ENCODE data around the gene YTHDF1.

The YTHDF1 gene

DNA sequence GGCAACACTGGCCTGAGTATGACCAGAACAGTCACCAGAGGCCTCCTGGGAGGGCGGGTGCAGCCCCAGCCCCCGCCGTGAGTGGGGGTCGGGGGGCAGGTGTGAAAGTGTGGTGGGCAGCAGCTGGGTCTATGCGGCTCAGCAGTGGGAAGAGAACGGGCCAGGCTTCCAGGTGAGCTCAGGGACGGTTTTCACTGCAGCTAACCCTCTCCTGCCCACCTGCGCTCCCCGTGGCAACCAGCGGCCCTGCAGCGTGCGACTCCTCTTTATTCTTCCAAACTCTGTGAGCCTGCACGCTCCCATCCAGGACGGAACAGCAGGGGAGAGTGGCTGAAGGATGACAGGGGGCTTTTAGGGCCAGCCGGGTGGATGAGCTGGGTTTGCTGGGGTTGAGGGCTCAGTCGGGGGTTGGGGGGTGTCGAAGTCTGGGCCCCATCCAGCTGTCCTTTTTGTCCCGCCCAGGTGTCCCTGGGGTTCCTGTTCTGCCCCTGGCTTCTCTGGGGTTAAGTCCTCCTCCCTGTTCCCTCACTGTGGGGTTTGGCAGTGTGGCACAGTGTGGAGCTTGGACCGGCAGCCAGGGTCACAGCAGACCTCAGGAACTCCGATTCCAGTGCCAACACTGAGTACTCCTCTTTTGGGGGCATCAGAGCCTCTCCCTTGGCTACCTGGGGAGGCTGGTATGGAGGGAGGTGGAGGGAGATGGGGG, 18.9 kb upstream of the YTHDF1 start:
- no peak overlapping the region for H3K27ac ChIP-seq (ENCODE audit: low read length)
- peaks cover 6% of the 10 kb centered on the region for H3K27me3 ChIP-seq (ENCODE audit: low read depth, low read length)
- H3K9me3 ChIP-seq (ENCODE audit: control insufficient read depth in 1 of 2, low read length in 2 of 2) = no peaks in the 10 kb centered on the region
- H3K36me3 ChIP-seq (ENCODE audit: control insufficient read depth in 1 of 2, insufficient read depth in 2 of 2, low read length in 2 of 2) = no peaks in the 10 kb centered on the region
- no peak overlapping the region for H3K4me3 ChIP-seq (ENCODE audit: low read depth in 1 of 2, low read length in 2 of 2)
- no peaks in the 10 kb centered on the region for H3K4me1 ChIP-seq (ENCODE audit: control insufficient read depth in 1 of 2, insufficient read depth in 2 of 2, low read length in 2 of 2)

DNA sequence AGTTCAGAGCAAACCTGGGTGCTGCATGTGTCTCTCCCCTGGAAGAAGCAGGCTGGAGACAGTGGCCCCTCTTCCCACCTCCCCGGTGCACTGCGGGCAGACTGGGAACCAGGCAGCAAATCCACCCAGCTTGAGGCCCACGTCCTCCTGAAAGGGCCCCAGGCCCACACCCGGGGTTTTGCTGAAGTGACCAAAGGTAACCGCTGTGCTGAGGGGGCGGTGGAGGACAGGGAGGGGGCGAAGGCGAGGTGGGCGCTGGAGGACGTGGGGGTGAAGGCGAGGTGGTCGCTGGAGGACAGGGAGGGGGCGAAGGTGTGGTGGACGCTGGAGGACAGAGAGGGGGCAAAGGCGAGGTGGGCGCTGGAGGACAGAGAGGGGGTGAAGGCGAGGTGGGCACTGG, 18.0 kb upstream of the YTHDF1 start:
- H3K27me3 ChIP-seq (ENCODE audit: low read depth, low read length) = peaks cover 6% of the 10 kb centered on the region
- no peaks in the 10 kb centered on the region for H3K4me1 ChIP-seq (ENCODE audit: control insufficient read depth in 1 of 2, insufficient read depth in 2 of 2, low read length in 2 of 2)

DNA sequence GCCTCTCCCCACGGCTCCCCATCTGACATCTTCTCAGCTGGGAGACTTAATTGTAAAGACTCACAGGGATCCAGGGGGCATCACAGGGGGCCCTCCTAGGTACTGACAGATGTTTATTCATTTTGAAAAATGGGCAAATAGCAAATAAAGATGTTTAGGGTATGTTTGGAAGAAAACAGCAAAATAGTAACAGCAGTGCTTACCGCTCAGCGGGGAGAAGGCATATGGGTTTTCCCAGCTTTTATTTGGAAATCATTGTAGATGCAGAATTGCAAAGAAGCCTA, 17.1 kb upstream of the YTHDF1 start:
- Histone ChIP-seq H3K9me3 (ENCODE audit: control insufficient read depth in 1 of 2, low read length in 2 of 2) (no peaks in the 10 kb centered on the region), H3K27me3 (ENCODE audit: low read depth, low read length) (peaks cover 6% of the 10 kb centered on the region), H3K4me3 (ENCODE audit: low read depth in 1 of 2, low read length in 2 of 2) (no peak overlapping the region), H3K27ac (ENCODE audit: low read length) (no peak overlapping the region), H3K4me1 (ENCODE audit: control insufficient read depth in 1 of 2, insufficient read depth in 2 of 2, low read length in 2 of 2) (no peaks in the 10 kb centered on the region), H3K36me3 (ENCODE audit: control insufficient read depth in 1 of 2, insufficient read depth in 2 of 2, low read length in 2 of 2) (no peaks in the 10 kb centered on the region)

More for the DNA sequence above, 18.0 kb upstream of the YTHDF1 start:
- Histone ChIP-seq H3K36me3 (ENCODE audit: control insufficient read depth in 1 of 2, insufficient read depth in 2 of 2, low read length in 2 of 2) (no peaks in the 10 kb centered on the region), H3K9me3 (ENCODE audit: control insufficient read depth in 1 of 2, low read length in 2 of 2) (no peaks in the 10 kb centered on the region), H3K4me3 (ENCODE audit: low read depth in 1 of 2, low read length in 2 of 2) (no peak overlapping the region), H3K27ac (ENCODE audit: low read length) (no peak overlapping the region)

DNA sequence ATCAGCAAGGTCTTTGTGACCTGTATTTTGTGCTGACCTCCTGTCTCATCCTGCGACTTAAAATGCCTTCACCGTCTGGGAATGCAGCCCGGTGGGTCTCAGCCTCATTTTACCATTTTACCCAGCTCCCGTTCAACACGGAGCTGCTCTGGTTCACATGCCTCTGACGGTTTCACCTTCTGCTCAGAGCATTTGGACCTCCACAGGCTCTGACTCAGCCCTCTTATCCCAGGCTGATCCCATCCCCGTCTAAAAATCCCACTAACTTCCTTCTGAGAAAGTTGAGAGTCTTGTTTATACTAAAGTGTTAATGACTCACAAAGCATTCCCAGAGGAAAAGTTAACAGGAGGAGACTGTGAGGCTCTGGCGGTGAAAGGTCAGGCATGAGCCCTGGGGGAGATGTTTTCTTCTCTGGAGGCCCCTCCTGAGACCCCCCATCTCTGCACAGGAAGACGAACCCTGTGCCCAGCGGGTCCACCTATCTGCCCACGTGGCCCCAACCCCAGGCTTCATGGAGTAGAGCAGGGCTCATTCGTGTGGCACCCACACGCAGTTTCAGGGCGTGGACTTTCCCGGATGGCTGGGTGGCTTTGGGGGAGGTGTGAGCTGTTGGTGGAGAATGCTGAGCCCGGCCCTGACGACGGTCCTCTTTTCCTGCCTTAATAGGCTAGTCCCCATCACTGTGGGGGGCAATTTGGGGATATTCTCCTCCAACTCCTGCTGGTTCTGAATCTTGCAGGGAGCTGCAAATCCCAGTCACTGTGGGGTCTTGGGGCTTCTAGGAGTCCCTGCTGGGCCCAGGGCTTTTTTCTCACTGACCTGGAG, 16.5 kb upstream of the YTHDF1 start:
- Histone ChIP-seq H3K27ac (ENCODE audit: low read length) (no peak overlapping the region), H3K4me1 (ENCODE audit: control insufficient read depth in 1 of 2, insufficient read depth in 2 of 2, low read length in 2 of 2) (no peaks in the 10 kb centered on the region), H3K27me3 (ENCODE audit: low read depth, low read length) (peaks cover 6% of the 10 kb centered on the region), H3K4me3 (ENCODE audit: low read depth in 1 of 2, low read length in 2 of 2) (no peak overlapping the region), H3K36me3 (ENCODE audit: control insufficient read depth in 1 of 2, insufficient read depth in 2 of 2, low read length in 2 of 2) (no peaks in the 10 kb centered on the region), H3K9me3 (ENCODE audit: control insufficient read depth in 1 of 2, low read length in 2 of 2) (no peaks in the 10 kb centered on the region)

DNA sequence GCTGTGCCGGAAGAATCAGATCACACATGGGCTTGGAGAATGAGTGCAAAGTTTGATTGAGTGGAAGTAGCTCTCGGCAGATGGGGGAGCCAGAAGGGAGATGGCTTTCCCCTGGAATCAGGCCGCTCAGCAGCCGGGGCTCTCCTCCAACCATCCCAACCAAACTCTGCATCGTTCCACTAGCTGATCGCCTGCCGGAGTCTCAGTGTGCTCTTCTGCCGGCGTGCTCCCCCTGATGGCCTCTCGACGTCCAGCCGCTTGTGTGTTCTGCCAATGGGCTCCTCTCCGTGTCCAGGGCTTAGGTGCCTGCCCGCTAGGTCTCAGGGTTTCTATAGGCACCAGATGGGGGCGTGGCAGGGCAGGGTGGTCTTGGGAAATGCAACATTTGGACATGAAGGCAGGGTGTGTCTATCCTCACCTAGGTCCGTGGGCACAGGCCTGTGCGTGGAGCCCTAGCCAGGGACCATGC, 14.9 kb upstream of the YTHDF1 start:
- Histone ChIP-seq H3K27me3 (ENCODE audit: low read depth, low read length) (peaks cover 6% of the 10 kb centered on the region), H3K36me3 (ENCODE audit: control insufficient read depth in 1 of 2, insufficient read depth in 2 of 2, low read length in 2 of 2) (no peaks in the 10 kb centered on the region), H3K9me3 (ENCODE audit: control insufficient read depth in 1 of 2, low read length in 2 of 2) (no peaks in the 10 kb centered on the region), H3K4me1 (ENCODE audit: control insufficient read depth in 1 of 2, insufficient read depth in 2 of 2, low read length in 2 of 2) (no peaks in the 10 kb centered on the region), H3K4me3 (ENCODE audit: low read depth in 1 of 2, low read length in 2 of 2) (no peak overlapping the region), H3K27ac (ENCODE audit: low read length) (no peak overlapping the region)

DNA sequence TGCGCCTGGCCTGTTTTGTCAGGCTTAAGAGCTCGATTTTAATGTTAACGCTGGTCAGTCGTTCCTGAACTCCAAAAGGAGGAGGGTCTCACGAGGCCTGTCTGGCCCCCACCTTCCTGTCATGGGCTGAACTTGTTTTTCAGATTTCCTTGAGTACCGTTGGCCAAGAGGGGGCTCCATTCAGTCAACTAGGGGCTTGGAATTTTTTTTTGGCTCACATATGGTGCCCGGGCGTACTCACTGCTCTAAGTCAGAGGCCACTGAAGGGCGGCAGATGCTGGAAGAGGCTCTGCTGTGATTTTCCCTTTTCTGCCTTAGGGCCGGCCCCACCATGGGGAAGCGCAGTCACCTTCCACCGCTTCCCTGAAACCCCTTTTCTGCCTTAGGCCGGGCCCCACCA, 12.9 kb upstream of the YTHDF1 start:
- no peak overlapping the region for H3K4me3 ChIP-seq (ENCODE audit: low read depth in 1 of 2, low read length in 2 of 2)
- H3K36me3 ChIP-seq (ENCODE audit: control insufficient read depth in 1 of 2, insufficient read depth in 2 of 2, low read length in 2 of 2) = no peaks in the 10 kb centered on the region
- H3K27ac ChIP-seq (ENCODE audit: low read length) = no peak overlapping the region
- peaks cover 6% of the 10 kb centered on the region for H3K27me3 ChIP-seq (ENCODE audit: low read depth, low read length)
- no peaks in the 10 kb centered on the region for H3K9me3 ChIP-seq (ENCODE audit: control insufficient read depth in 1 of 2, low read length in 2 of 2)
- peaks cover 0 to 10% of the 10 kb centered on the region in 2 donors for H3K4me1 ChIP-seq (ENCODE audit: control insufficient read depth in 1 of 2, insufficient read depth in 2 of 2, low read length in 2 of 2)

DNA sequence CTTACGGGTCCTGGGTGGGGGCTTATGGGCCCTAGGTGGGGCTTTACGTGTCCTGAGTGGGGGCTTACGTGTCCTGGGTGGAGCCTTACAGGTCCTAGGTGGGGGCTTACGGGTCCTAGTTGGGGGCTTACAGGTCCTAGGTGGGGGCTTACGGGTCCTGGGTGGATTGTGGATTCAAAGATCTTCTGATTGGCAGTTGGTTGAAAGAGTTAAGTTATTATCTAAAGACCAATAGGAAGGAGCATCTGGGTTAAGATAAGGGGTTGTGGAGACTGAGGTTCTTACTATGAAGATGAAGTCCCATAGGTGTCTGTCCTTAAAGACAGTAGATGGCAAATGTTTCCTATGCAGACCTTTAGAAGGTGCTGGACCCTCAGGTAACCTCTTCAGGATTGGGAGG, 11.3 kb upstream of the YTHDF1 start:
- H3K9me3 ChIP-seq (ENCODE audit: control insufficient read depth in 1 of 2, low read length in 2 of 2) = no peaks in the 10 kb centered on the region
- no peaks in the 10 kb centered on the region for H3K36me3 ChIP-seq (ENCODE audit: control insufficient read depth in 1 of 2, insufficient read depth in 2 of 2, low read length in 2 of 2)
- no peak overlapping the region for H3K27ac ChIP-seq (ENCODE audit: low read length)
- H3K27me3 ChIP-seq (ENCODE audit: low read depth, low read length) = peaks cover 6% of the 10 kb centered on the region
- peaks cover 0 to 10% of the 10 kb centered on the region in 2 donors for H3K4me1 ChIP-seq (ENCODE audit: control insufficient read depth in 1 of 2, insufficient read depth in 2 of 2, low read length in 2 of 2)
- H3K4me3 ChIP-seq (ENCODE audit: low read depth in 1 of 2, low read length in 2 of 2) = no peak overlapping the region

DNA sequence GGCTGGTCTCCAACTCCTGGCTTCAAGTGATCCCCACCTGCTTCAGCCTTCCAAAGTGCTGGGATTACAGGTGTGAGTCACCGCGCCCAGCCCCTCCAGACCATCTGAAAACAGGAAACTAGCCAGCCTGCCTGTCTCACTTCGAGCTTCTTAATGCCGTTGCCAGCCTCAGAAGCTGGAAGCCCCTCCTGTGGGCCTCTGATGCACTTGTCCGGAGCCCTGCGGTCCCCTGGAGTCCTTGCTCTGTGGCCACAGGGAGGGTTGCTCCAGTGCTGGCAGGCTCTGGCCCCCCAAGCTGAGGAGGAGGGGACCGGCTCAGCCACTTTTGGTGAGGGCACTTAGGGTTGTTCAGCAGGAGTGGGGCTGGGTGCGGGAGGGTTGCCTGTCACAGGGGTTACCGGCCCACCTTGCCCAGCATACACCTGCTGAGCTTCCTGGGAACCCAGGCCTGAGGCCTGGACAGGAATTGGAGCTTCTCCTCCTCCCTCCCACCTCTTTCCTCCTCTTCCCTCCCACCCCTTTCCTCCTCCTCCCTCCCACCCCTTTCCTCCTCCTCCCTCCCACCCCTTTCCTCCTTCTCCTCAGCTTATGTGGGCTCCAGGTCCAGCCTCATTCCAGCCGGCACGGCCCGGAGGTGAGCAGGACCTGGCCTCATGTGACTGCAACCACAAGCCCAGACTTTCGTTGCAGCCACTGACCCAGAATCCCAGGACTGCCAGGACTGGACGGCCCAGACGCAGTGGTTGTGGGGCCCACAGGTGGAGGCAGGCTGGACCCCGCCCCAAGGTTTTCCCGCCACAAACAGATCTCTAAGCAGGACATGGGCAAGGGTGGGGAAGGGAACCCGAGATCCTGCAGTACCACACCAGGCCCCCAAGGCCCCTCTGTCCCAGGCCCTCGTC, 10.4 kb upstream of the YTHDF1 start:
- peaks cover 6% of the 10 kb centered on the region for H3K27me3 ChIP-seq (ENCODE audit: low read depth, low read length)

DNA sequence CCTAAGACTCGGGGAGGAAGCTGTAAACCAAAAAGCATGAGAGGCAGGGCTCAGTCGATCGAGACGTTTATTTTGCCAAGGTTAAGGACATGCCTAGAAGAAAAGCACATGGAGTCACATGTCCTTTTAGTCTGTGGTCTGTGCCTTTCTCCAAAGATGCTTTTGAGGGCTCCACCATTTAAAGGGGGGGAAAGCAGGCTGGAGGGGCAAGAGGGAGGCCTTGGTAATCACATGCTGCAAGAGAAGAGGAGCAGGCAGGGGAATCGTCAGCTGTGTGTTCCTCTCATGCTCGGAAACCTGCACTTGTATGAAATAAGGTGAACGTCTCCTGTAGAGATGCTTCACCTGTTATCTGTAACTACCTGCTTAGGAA, 9.1 kb upstream of the YTHDF1 start:
- Histone ChIP-seq H3K27ac (ENCODE audit: low read length) (no peak overlapping the region), H3K36me3 (ENCODE audit: control insufficient read depth in 1 of 2, insufficient read depth in 2 of 2, low read length in 2 of 2) (no peaks in the 10 kb centered on the region), H3K4me1 (ENCODE audit: control insufficient read depth in 1 of 2, insufficient read depth in 2 of 2, low read length in 2 of 2) (peaks cover 0 to 10% of the 10 kb centered on the region in 2 donors), H3K27me3 (ENCODE audit: low read depth, low read length) (peaks cover under 1% of the 10 kb centered on the region), H3K9me3 (ENCODE audit: control insufficient read depth in 1 of 2, low read length in 2 of 2) (no peaks in the 10 kb centered on the region), H3K4me3 (ENCODE audit: low read depth in 1 of 2, low read length in 2 of 2) (no peak overlapping the region)

More for the DNA sequence above, 10.4 kb upstream of the YTHDF1 start:
- Histone ChIP-seq H3K4me3 (ENCODE audit: low read depth in 1 of 2, low read length in 2 of 2) (no peak overlapping the region), H3K4me1 (ENCODE audit: control insufficient read depth in 1 of 2, insufficient read depth in 2 of 2, low read length in 2 of 2) (peaks cover 0 to 10% of the 10 kb centered on the region in 2 donors), H3K9me3 (ENCODE audit: control insufficient read depth in 1 of 2, low read length in 2 of 2) (no peaks in the 10 kb centered on the region), H3K27ac (ENCODE audit: low read length) (no peak overlapping the region), H3K36me3 (ENCODE audit: control insufficient read depth in 1 of 2, insufficient read depth in 2 of 2, low read length in 2 of 2) (no peaks in the 10 kb centered on the region)

DNA sequence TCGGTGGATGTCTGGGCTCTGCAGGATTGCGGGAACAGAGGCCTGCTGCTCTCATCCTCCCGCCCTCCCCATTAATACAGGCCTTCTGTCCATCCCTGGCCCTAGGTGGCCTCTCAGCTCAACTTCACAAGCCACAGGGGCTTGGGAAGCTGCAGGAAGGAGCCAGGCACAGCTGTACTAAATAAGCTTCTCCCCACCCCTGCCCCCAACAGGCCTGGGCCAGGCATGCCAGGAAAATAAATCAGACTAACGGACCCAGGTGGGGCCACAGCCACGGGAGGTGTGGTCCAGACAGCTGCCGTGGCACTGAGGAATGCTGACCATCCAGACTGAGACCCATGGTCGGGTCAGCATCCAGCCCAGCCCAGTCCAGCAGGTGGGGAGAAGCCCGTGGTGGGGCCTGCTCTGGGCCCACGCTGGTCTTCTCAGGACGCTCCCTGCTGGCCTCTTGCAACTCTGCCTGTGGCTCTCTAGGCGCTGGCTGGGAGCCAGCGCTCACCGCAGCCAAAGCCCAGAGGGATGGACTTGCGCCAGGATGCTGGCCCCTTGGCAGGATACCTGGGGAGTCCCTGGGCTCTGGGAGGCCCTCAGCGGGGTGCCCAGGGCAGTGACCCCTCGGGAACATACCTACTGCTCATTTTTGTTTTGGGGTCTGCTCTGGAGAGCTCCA, 8.6 kb upstream of the YTHDF1 start:
- Histone ChIP-seq H3K9me3 (ENCODE audit: control insufficient read depth in 1 of 2, low read length in 2 of 2) (no peaks in the 10 kb centered on the region), H3K36me3 (ENCODE audit: control insufficient read depth in 1 of 2, insufficient read depth in 2 of 2, low read length in 2 of 2) (no peaks in the 10 kb centered on the region), H3K27ac (ENCODE audit: low read length) (no peak overlapping the region), H3K27me3 (ENCODE audit: low read depth, low read length) (no peaks in the 10 kb centered on the region), H3K4me3 (ENCODE audit: low read depth in 1 of 2, low read length in 2 of 2) (no peak overlapping the region), H3K4me1 (ENCODE audit: control insufficient read depth in 1 of 2, insufficient read depth in 2 of 2, low read length in 2 of 2) (peaks cover 0 to 10% of the 10 kb centered on the region in 2 donors)

DNA sequence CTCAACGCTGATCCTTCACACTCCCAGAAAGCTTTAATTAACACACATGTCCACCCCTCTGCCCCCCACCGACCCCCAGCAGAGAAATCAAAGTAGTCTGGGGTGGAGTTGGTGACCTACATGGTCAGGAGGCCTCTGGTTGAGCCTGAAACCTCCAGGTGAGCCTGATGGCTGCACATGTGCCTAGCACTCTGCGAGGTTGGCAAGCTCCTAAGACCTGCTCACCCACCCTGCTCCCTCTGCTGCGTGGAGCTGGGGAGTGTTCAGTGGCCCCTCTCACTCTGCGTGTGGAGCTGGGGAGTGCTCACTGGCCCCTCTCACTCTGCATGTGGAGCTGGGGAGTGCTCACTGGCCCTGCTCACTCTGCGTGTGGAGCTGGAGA, 7.9 kb upstream of the YTHDF1 start:
- no peak overlapping the region for H3K27ac ChIP-seq (ENCODE audit: low read length)
- H3K36me3 ChIP-seq (ENCODE audit: control insufficient read depth in 1 of 2, insufficient read depth in 2 of 2, low read length in 2 of 2) = no peaks in the 10 kb centered on the region
- H3K27me3 ChIP-seq (ENCODE audit: low read depth, low read length) = no peaks in the 10 kb centered on the region
- H3K4me1 ChIP-seq (ENCODE audit: control insufficient read depth in 1 of 2, insufficient read depth in 2 of 2, low read length in 2 of 2) = peaks cover 0 to 10% of the 10 kb centered on the region in 2 donors
- H3K4me3 ChIP-seq (ENCODE audit: low read depth in 1 of 2, low read length in 2 of 2) = no peak overlapping the region
- no peaks in the 10 kb centered on the region for H3K9me3 ChIP-seq (ENCODE audit: control insufficient read depth in 1 of 2, low read length in 2 of 2)

All from muscle layer of duodenum (tissue), 2 donors.